ENCODE data around the gene TCEAL9. TPM values are rescaled to one million over a fixed set of nuclear protein-coding genes. Genes with fewer than 3 reads are reported as not detected.
A peak's percentile ranks its signal among the peaks of the same experiment; 100 is the strongest.

TCEAL9 gene
- total and polyA plus RNA-seq, 2 of the 8 experiments (the other 6 are each of a cell fraction or from before 2014, with no cell fraction given), result 22.2 to 36.8 TPM

- TF ChIP-seq SP4 (IDR thresholded peaks at IDR 0.05; ENCODE audit: low read length) (no peak), KDM1A (IDR thresholded peaks at IDR 0.05; ENCODE audit: borderline replicate concordance, low read length) (no peak), SIX5 (IDR thresholded peaks at IDR 0.05; ENCODE audit: low read depth, low read length) (no peak), RFX5 (IDR thresholded peaks at IDR 0.05; ENCODE audit: borderline replicate concordance, low read depth, low read length) (no peak), POLR2AphosphoS5 (IDR thresholded peaks at IDR 0.05; ENCODE audit: low read depth, low read length) (peak; percentile 96)
Observed at GRCh38 chrX:103310555-103311398, 45.5 kb upstream of the TCEAL9 start, which contains the start of gene BEX2 (continued).
